Embryonic facial prominence (tissue), 1 donor: ENCODE data around the gene KLK4.

ENCODE experiments used
- DNase-seq: peaks from one replicate; pipeline ENCODE4 v3.0.0-alpha.2; 2016; ENCODE audit errors: extremely low spot score

KLK4 gene

GRCh38 chr19:50880241-50880640 is 31.0 kb downstream of the KLK4 start:
- DNase-seq, result no peak

- no peak for DNase-seq
Observed at GRCh38 chr19:50878851-50879250, 32.3 kb downstream of the KLK4 start.

- DNase-seq, result no peak
Observed at GRCh38 chr19:50877338-50877737, 33.9 kb downstream of the KLK4 start.

GRCh38 chr19:50876456-50876855 is 34.7 kb downstream of the KLK4 start:
- no peak for DNase-seq

- DNase-seq, result no peak
Observed at GRCh38 chr19:50875795-50876422, 35.3 kb downstream of the KLK4 start.

- no peak for DNase-seq
Observed at GRCh38 chr19:50874211-50874610, 37.0 kb downstream of the KLK4 start.

GRCh38 chr19:50873056-50873455 is 38.1 kb downstream of the KLK4 start, which contains the start of gene KLK2:
KLK2 (plus strand) TSS chr19:50873439; CDS start chr19:50873474, 35 bp downstream.
- no peak for DNase-seq

- DNase-seq, result no peak
Observed at GRCh38 chr19:50870417-50871089, 40.6 kb downstream of the KLK4 start.

- DNase-seq, result no peak
Observed at GRCh38 chr19:50869479-50869878, 41.7 kb downstream of the KLK4 start.

- DNase-seq, result no peak
Observed at GRCh38 chr19:50861496-50862286, 49.5 kb downstream of the KLK4 start.

- DNase-seq, result no peak
Observed at GRCh38 chr19:50861010-50861409, 50.2 kb downstream of the KLK4 start.

GRCh38 chr19:50859849-50860248 is 51.3 kb downstream of the KLK4 start:
- DNase-seq, result no peak

- no peak for DNase-seq
Observed at GRCh38 chr19:50858886-50859285, 52.3 kb downstream of the KLK4 start.

- DNase-seq, result no peak
Observed at GRCh38 chr19:50857366-50857765, 53.8 kb downstream of the KLK4 start.
